HG03457 (cell line): ENCODE data around the gene FBXL13.
"Not testable (repeated sequence)": the region's sequence is repeated elsewhere in the genome, so short reads cannot be mapped to it uniquely, and the experiment has no call there.

Experiments
- ATAC-seq: cut with Tn5 transposase; IDR thresholded peaks from one replicate; pipeline ENCODE4 v1.9.1; 2021; ENCODE audit warnings: moderate number of reproducible peaks; ENCODE audit not compliant: unreplicated experiment

The FBXL13 gene

GRCh38 chr7:102988088-102988487 is 86.5 kb downstream of the FBXL13 start:
- ATAC-seq: no peak

- no peak for ATAC-seq
Measured at GRCh38 chr7:102985176-102985783, 89.3 kb downstream of the FBXL13 start.

GRCh38 chr7:102983602-102984001 is 91.0 kb downstream of the FBXL13 start:
- no peak for ATAC-seq

- ATAC-seq: no peak
Measured at GRCh38 chr7:102982235-102982634, 92.4 kb downstream of the FBXL13 start.

- ATAC-seq: no peak
Measured at GRCh38 chr7:102981451-102981850, 93.1 kb downstream of the FBXL13 start.

GRCh38 chr7:102979670-102980069 is 94.9 kb downstream of the FBXL13 start:
- ATAC-seq: no peak

- ATAC-seq: no peak
Measured at GRCh38 chr7:102978284-102978683, 96.3 kb downstream of the FBXL13 start.

- ATAC-seq: not testable (repeated sequence)
Measured at GRCh38 chr7:102977586-102977985, 97.0 kb downstream of the FBXL13 start.

- no peak for ATAC-seq
Measured at GRCh38 chr7:102976493-102976892, 98.1 kb downstream of the FBXL13 start.

GRCh38 chr7:102975854-102976253 is 98.7 kb downstream of the FBXL13 start:
- no peak for ATAC-seq

GRCh38 chr7:102974366-102975236 is 100.0 kb downstream of the FBXL13 start:
- no peak for ATAC-seq

GRCh38 chr7:102973096-102973802 is 101.3 kb downstream of the FBXL13 start:
- ATAC-seq: no peak

GRCh38 chr7:102967798-102968197 is 106.8 kb downstream of the FBXL13 start:
- ATAC-seq: no peak

- no peak for ATAC-seq
Measured at GRCh38 chr7:102966465-102966864, 108.1 kb downstream of the FBXL13 start.

GRCh38 chr7:102961993-102962392 is 112.6 kb downstream of the FBXL13 start:
- ATAC-seq: not testable (repeated sequence)

GRCh38 chr7:102958004-102958403 is 116.6 kb downstream of the FBXL13 start:
- not testable (repeated sequence) for ATAC-seq

- ATAC-seq: not testable (repeated sequence)
Measured at GRCh38 chr7:102954359-102954758, 120.2 kb downstream of the FBXL13 start.

- no peak for ATAC-seq
Measured at GRCh38 chr7:102953406-102953805, 121.2 kb downstream of the FBXL13 start.

- ATAC-seq: no peak
Measured at GRCh38 chr7:102951839-102952238, 122.8 kb downstream of the FBXL13 start.

GRCh38 chr7:102944241-102944640 is 130.4 kb downstream of the FBXL13 start:
- no peak for ATAC-seq

GRCh38 chr7:102943423-102944169 is 131.0 kb downstream of the FBXL13 start:
- no peak for ATAC-seq
